ENCODE measurements around the gene FAR1. TPM values are rescaled to one million over a fixed set of nuclear protein-coding genes. Genes with fewer than 3 reads are reported as not detected.

The FAR1 gene
- total RNA-seq, result 28.0 and 39.9 TPM in 2 replicates

GRCh38 chr11:13668102-13668956 is at the start of gene FAR1:
Gene FAR1 (plus strand): TSS chr11:13668668. CDS start chr11:13694766, 26,098 bp downstream.

Other genes with a start within 250 kb of the FAR1 start
- gene BTBD10, start 205.4 kb upstream of the FAR1 start, total RNA-seq, result 49.7 and 52.0 TPM in 2 replicates
- gene PTH, start 172.7 kb upstream of the FAR1 start, total RNA-seq, result not detected in 2 replicates

Data from hair follicular keratinocyte (primary cell).